H9 (cell line): ENCODE results near the gene GRID2. TPM values are rescaled to one million over a fixed set of nuclear protein-coding genes. Genes with fewer than 3 reads are reported as not detected.

ENCODE experiments used
- DNase-seq: peaks from one replicate; pipeline ENCODE4 v3.0.0-alpha.2; 2017
- H2AFZ ChIP-seq: one replicate; pipeline ENCODE4 v1.6.1; 2013; ENCODE audit warnings: mild to moderate bottlenecking, low read length, control low read depth, moderate library complexity
- H2AK5ac ChIP-seq: 2 replicates; pipeline ENCODE4 v1.6.1; 2013; ENCODE audit warnings: low read length, control low read depth, mixed read lengths; ENCODE audit not compliant: insufficient read length
- H2BK120ac ChIP-seq: one replicate; pipeline ENCODE4 v1.6.1; 2013; ENCODE audit warnings: low read depth, mild to moderate bottlenecking, low read length, control low read depth, inconsistent platforms; ENCODE audit not compliant: poor library complexity, severe bottlenecking
- H2BK12ac ChIP-seq: 2 replicates; pipeline ENCODE4 v1.6.1; 2013; ENCODE audit warnings: low read length, control low read depth, mixed read lengths, low read depth; ENCODE audit not compliant: insufficient read length
- H2BK15ac ChIP-seq: 2 replicates; pipeline ENCODE4 v1.6.1; 2013; ENCODE audit warnings: low read depth, low read length, control low read depth
- H2BK20ac ChIP-seq: one replicate; pipeline ENCODE4 v1.6.1; 2013; ENCODE audit warnings: low read depth, mild to moderate bottlenecking, low read length, control low read depth, inconsistent platforms; ENCODE audit not compliant: poor library complexity, severe bottlenecking
- H2BK5ac ChIP-seq: 2 replicates; pipeline ENCODE4 v1.6.1; 2013; ENCODE audit warnings: low read length, control low read depth, mixed read lengths; ENCODE audit not compliant: insufficient read length
- H3K14ac ChIP-seq: 2 replicates; pipeline ENCODE4 v1.6.1; 2013; ENCODE audit warnings: low read length, control low read depth; ENCODE audit not compliant: insufficient read depth
- H3K18ac ChIP-seq: 2 replicates; pipeline ENCODE4 v1.6.1; 2013; ENCODE audit warnings: low read depth, mild to moderate bottlenecking, mixed read lengths, low read length, control low read depth; ENCODE audit not compliant: insufficient read length
- H3K23ac ChIP-seq: 2 replicates; pipeline ENCODE4 v1.6.1; 2013; ENCODE audit warnings: low read length, control low read depth, mixed read lengths, low read depth; ENCODE audit not compliant: insufficient read length
- H3K23me2 ChIP-seq: 2 replicates; pipeline ENCODE4 v1.6.1; 2013; ENCODE audit warnings: low read depth, mild to moderate bottlenecking, mixed read lengths, low read length, control low read depth; ENCODE audit not compliant: insufficient read length, poor library complexity, severe bottlenecking
- H3K27ac ChIP-seq: 2 replicates; pipeline ENCODE4 v1.5.1; 2013; ENCODE audit warnings: low read length, control low read depth, mixed read lengths, low read depth; ENCODE audit not compliant: insufficient read length
- H3K27me3 ChIP-seq: 2 replicates; pipeline ENCODE4 v1.6.1; 2013; ENCODE audit warnings: low read length, control low read depth, inconsistent platforms; ENCODE audit not compliant: insufficient read depth
- H3K4ac ChIP-seq: 2 replicates; pipeline ENCODE4 v1.6.1; 2013; ENCODE audit warnings: low read depth, mild to moderate bottlenecking, control low read depth, inconsistent platforms, low read length, moderate library complexity
- H3K4me1 ChIP-seq: 2 replicates; pipeline ENCODE4 v1.6.1; 2013; ENCODE audit warnings: low read length, control low read depth, inconsistent platforms; ENCODE audit not compliant: insufficient read depth
- H3K4me2 ChIP-seq: 2 replicates; pipeline ENCODE4 v1.6.1; 2013; ENCODE audit warnings: low read length, control low read depth, mixed read lengths; ENCODE audit not compliant: insufficient read length, insufficient read depth
- H3K56ac ChIP-seq: 2 replicates; pipeline ENCODE4 v1.6.1; 2013; ENCODE audit warnings: low read depth, mild to moderate bottlenecking, mixed read lengths, low read length, control low read depth; ENCODE audit not compliant: insufficient read length
- H3K79me1 ChIP-seq: 2 replicates; pipeline ENCODE4 v1.6.1; 2013; ENCODE audit warnings: low read depth, mild to moderate bottlenecking, moderate library complexity, low read length, control low read depth, inconsistent platforms; ENCODE audit not compliant: insufficient read depth, poor library complexity, severe bottlenecking
- H3K79me2 ChIP-seq: 2 replicates; pipeline ENCODE4 v1.6.1; 2013; ENCODE audit warnings: low read length, control low read depth, inconsistent platforms; ENCODE audit not compliant: insufficient read depth
- H3K9ac ChIP-seq: 2 replicates; pipeline ENCODE4 v1.6.1; 2013; ENCODE audit warnings: low read length, control low read depth, mixed read lengths; ENCODE audit not compliant: insufficient read length; ENCODE audit errors: extremely low read depth
- H3K9me3 ChIP-seq: one replicate; pipeline ENCODE4 v1.6.1; 2013; ENCODE audit warnings: low read depth, low read length, inconsistent platforms; ENCODE audit not compliant: control insufficient read depth
- H3T11ph ChIP-seq: one replicate; pipeline ENCODE4 v1.6.1; 2013; ENCODE audit warnings: mild to moderate bottlenecking, low read length, control low read depth, inconsistent platforms
- H4K20me1 ChIP-seq: one replicate; pipeline ENCODE4 v1.6.1; 2013; ENCODE audit not compliant: control insufficient read depth, insufficient read length, insufficient read depth
- H4K5ac ChIP-seq: 2 replicates; pipeline ENCODE4 v1.6.1; 2013; ENCODE audit warnings: low read depth, mild to moderate bottlenecking, mixed read lengths, low read length, control low read depth; ENCODE audit not compliant: insufficient read length
- H4K8ac ChIP-seq: replicated peaks from 2 replicates; pipeline ENCODE4 v1.6.1; 2013; ENCODE audit warnings: low read length, control low read depth, mixed read lengths, low read depth; ENCODE audit not compliant: insufficient read length
- H4K91ac ChIP-seq: 2 replicates; pipeline ENCODE4 v1.6.1; 2013; ENCODE audit warnings: low read depth, mild to moderate bottlenecking, moderate library complexity, mixed read lengths, low read length, control low read depth; ENCODE audit not compliant: insufficient read length
- H3K27ac Mint-ChIP-seq, 3 experiments: 2 replicates in 2 of 3; 3 replicates in 1 of 3; pipeline ENCODE4 v1.8.0; 2020 to 2021; ENCODE audit warnings: mixed read lengths in 3 of 3, mild to moderate bottlenecking in 1 of 3, moderate library complexity in 1 of 3
- H3K27me3 Mint-ChIP-seq: 2 replicates; pipeline ENCODE4 v1.8.0; 2021; ENCODE audit warnings: low read depth, mild to moderate bottlenecking, moderate library complexity, mixed read lengths
- H3K36me3 Mint-ChIP-seq, 3 experiments: 2 replicates in 2 of 3; 3 replicates in 1 of 3; pipeline ENCODE4 v1.8.0; 2020 to 2021; ENCODE audit warnings: low read depth in 3 of 3, mixed read lengths in 3 of 3; ENCODE audit not compliant: insufficient read depth in 1 of 3
- H3K4me1 Mint-ChIP-seq, 2 experiments: 2 replicates each; pipeline ENCODE4 v1.8.0; 2020; ENCODE audit warnings: mixed read lengths in 2 of 2
- H3K4me3 Mint-ChIP-seq, 2 experiments: 2 replicates in 1 of 2; 3 replicates in 1 of 2; pipeline ENCODE4 v1.8.0; 2020 to 2021; ENCODE audit warnings: mild to moderate bottlenecking in 2 of 2, mixed read lengths in 2 of 2, moderate library complexity in 1 of 2
- H3K9me3 Mint-ChIP-seq, 2 experiments: 2 replicates in 1 of 2; 3 replicates in 1 of 2; pipeline ENCODE4 v1.8.0; 2020; ENCODE audit warnings: mild to moderate bottlenecking in 2 of 2, mixed read lengths in 2 of 2, moderate library complexity in 1 of 2
- CTCF ChIP-seq: fragments of 200-600 bp; sonication (generic); conservative IDR thresholded peaks from 3 replicates; pipeline ENCODE4 v1.8.0; 2021; ENCODE audit warnings: antibody characterized with exemption, mild to moderate bottlenecking
- WGBS: extraction: QIAGEN DNeasy Blood & Tissue Kit; methylation state at CpG from one replicate; pipeline ENCODE4 v1.1.7; 2013; ENCODE audit warnings: missing lambda C conversion rate, low lambda C conversion rate, mixed read lengths; ENCODE audit not compliant: insufficient read length; ENCODE audit errors: extremely low coverage; 5-methylcytosine and 5-hydroxymethylcytosine counted together
- total RNA-seq: library from RNA; stranded (reverse); gene quantifications from 2 replicates; pipeline ENCODE4 v1.2.1, GENCODE V29; 2021

GRID2 gene
- total RNA-seq, 1 experiment from 2014 or later = 21.8 TPM

- Histone ChIP-seq H2BK12ac (no peak overlapping the region), H3K79me1 (no peaks in the 10 kb centered on the region), H3K27ac (no peak overlapping the region), H2BK120ac (no peak overlapping the region), H3K4me2 (no peak overlapping the region), H3K9me3 (no peaks in the 10 kb centered on the region), H3T11ph (no peak overlapping the region), H4K5ac (no peak overlapping the region), H3K79me2 (no peaks in the 10 kb centered on the region), H3K23me2 (no peaks in the 10 kb centered on the region), H4K20me1 (no peaks in the 10 kb centered on the region), H3K23ac (no peak overlapping the region), H4K91ac (no peak overlapping the region), H3K9ac (no peak overlapping the region), H2BK20ac (no peak overlapping the region), H3K18ac (no peak overlapping the region), H2AFZ (no peak overlapping the region), H4K8ac (no peak overlapping the region), H3K14ac (no peak overlapping the region), H3K4me1 (peaks cover 3% of the 10 kb centered on the region; the same call in 1 of the 2 replicates), H3K4ac (no peak overlapping the region), H3K56ac (no peak overlapping the region), H3K27me3 (no peaks in the 10 kb centered on the region), H2BK15ac (no peak overlapping the region), H2AK5ac (no peak overlapping the region), H2BK5ac (no peak overlapping the region)
- H3K4me1 Mint-ChIP-seq = peaks cover 10 to 16% of the 10 kb centered on the region in 2 experiments; a peak in 3 of 4 replicates
- H3K4me3 Mint-ChIP-seq = no peak overlapping the region
- DNase-seq = no peak
- no peak overlapping the region; a peak in 1 of 7 replicates for H3K27ac Mint-ChIP-seq
- no CpG with 5 or more reads among the region's 2 CpGs for WGBS
- no peaks in the 10 kb centered on the region for H3K9me3 Mint-ChIP-seq
- no peaks in the 10 kb centered on the region for H3K27me3 Mint-ChIP-seq
- no peaks in the 10 kb centered on the region for H3K36me3 Mint-ChIP-seq
- no peak for TF ChIP-seq CTCF
Observed at GRCh38 chr4:93659629-93660028, 1355.9 kb downstream of the GRID2 start.
